Suprapubic skin (tissue), 4 donors: ENCODE data around the gene SND1.

ENCODE experiments used
- EP300 ChIP-seq: sonication (generic); formaldehyde crosslinking; IDR thresholded peaks from one replicate; pipeline ENCODE4 v1.6.1; 2017; ENCODE audit warnings: antibody characterized with exemption
- POLR2A ChIP-seq, 2 donors: fragments of 450-650 bp; IDR thresholded peaks; one replicate each; pipeline ENCODE4 v1.6.1; 2017; ENCODE audit warnings: antibody characterized with exemption in 2 of 2, mild to moderate bottlenecking in 2 of 2, moderate library complexity in 2 of 2
- POLR2AphosphoS5 ChIP-seq, 3 donors: sonication (generic); formaldehyde crosslinking; IDR thresholded peaks; one replicate each; pipeline ENCODE4 v1.6.1; 2017; ENCODE audit warnings: antibody characterized with exemption in 3 of 3
- TF ChIP-seq, protein P1 (sequence below), 2 donors: fragments of 200-600 bp in 1 of 2; fragments of 450-650 bp in 1 of 2; sonication (generic) in 1 of 2; IDR thresholded peaks; one replicate each; pipeline ENCODE4 v1.5.1; 2016 to 2019; ENCODE audit warnings: antibody characterized with exemption in 2 of 2, mild to moderate bottlenecking in 1 of 2, moderate library complexity in 1 of 2

GRCh38 chr7:127928852-127929251, 276.9 kb downstream of the SND1 start:
- TF ChIP-seq, protein P1, sequence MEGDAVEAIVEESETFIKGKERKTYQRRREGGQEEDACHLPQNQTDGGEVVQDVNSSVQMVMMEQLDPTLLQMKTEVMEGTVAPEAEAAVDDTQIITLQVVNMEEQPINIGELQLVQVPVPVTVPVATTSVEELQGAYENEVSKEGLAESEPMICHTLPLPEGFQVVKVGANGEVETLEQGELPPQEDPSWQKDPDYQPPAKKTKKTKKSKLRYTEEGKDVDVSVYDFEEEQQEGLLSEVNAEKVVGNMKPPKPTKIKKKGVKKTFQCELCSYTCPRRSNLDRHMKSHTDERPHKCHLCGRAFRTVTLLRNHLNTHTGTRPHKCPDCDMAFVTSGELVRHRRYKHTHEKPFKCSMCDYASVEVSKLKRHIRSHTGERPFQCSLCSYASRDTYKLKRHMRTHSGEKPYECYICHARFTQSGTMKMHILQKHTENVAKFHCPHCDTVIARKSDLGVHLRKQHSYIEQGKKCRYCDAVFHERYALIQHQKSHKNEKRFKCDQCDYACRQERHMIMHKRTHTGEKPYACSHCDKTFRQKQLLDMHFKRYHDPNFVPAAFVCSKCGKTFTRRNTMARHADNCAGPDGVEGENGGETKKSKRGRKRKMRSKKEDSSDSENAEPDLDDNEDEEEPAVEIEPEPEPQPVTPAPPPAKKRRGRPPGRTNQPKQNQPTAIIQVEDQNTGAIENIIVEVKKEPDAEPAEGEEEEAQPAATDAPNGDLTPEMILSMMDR (IDR thresholded peaks at IDR 0.05), result no peak
- no peak for TF ChIP-seq EP300
- no peak for TF ChIP-seq POLR2A (IDR thresholded peaks at IDR 0.05)
- TF ChIP-seq POLR2AphosphoS5 (IDR thresholded peaks at IDR 0.05), result no peak
